HG02678 (cell line): Measurements from ENCODE around the gene TEX22.

Experiments used
- ATAC-seq: cut with Tn5 transposase; IDR thresholded peaks from one replicate; pipeline ENCODE4 v1.9.1; 2021; ENCODE audit warnings: mild to moderate bottlenecking, moderate library complexity; ENCODE audit not compliant: unreplicated experiment

TEX22 gene

GRCh38 chr14:105455086-105455640 lies 56.8 kb downstream of the TEX22 start:
- ATAC-seq, result no peak

GRCh38 chr14:105455766-105456660 lies 57.7 kb downstream of the TEX22 start:
- ATAC-seq, result no peak

- ATAC-seq, result no peak
Observed at GRCh38 chr14:105456736-105457617, 58.6 kb downstream of the TEX22 start.

GRCh38 chr14:105458010-105458409 lies 59.7 kb downstream of the TEX22 start:
- no peak for ATAC-seq

GRCh38 chr14:105458571-105458970 lies 60.2 kb downstream of the TEX22 start:
- ATAC-seq, result no peak

- no peak for ATAC-seq
Observed at GRCh38 chr14:105460116-105460515, 61.8 kb downstream of the TEX22 start.

- no peak for ATAC-seq
Observed at GRCh38 chr14:105460616-105461015, 62.3 kb downstream of the TEX22 start.

- no peak for ATAC-seq
Observed at GRCh38 chr14:105461903-105462302, 63.6 kb downstream of the TEX22 start.
